GM12892 (cell line): Measurements from ENCODE around the gene FAM187B.

Source experiments
- POLR2A ChIP-seq: IDR thresholded peaks from 2 replicates; pipeline ENCODE4 v1.6.1; 2011; ENCODE audit warnings: low read depth, low read length, control low read depth
- POLR2AphosphoS5 ChIP-seq: IDR thresholded peaks from 2 replicates; pipeline ENCODE4 v1.6.1; 2011; ENCODE audit warnings: low read depth, low read length, control low read depth

- TF ChIP-seq POLR2AphosphoS5 (0 out of 2 replicates have a peak, but pooled peaks have one; percentile 7), POLR2A (no peak)
Observed at GRCh38 chr19:35265126-35265899, 36.8 kb upstream of the FAM187B start.
